ENCODE measurements around the gene CWH43. TPM values are rescaled to one million over a fixed set of nuclear protein-coding genes. Genes with fewer than 3 reads are reported as not detected.

The CWH43 gene
- total and polyA plus RNA-seq, 10 of the 15 experiments (the other 5 are each of a cell fraction or from before 2014, with no cell fraction given) = not detected

DNA sequence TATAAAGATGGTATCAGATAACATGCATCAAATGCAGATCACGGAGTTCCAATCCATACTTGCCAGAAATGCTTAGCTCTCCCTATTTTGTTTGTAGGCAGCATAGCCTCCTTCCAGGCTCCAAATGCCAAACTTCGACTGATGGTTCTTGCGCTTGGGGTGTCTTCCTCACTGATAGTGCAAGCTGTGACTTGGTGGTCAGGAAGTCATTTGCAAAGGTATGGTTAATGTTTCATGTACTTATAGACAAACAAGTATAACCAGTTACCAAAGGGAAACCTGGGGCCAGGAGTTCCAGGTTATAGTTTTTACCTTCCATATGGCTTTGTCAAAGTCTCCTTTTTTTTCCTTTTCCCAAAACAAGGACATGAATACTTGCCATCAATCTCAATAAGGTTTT lies 5.3 kb downstream of the CWH43 start:
- no peaks in the 10 kb centered on the region for H3K27me3 ChIP-seq (replicated peaks in 1 of 2; ENCODE audit: control insufficient read depth in 2 of 2, insufficient read depth in 2 of 2, low read length in 1 of 2)
- 39% methylated on average over 3 of the region's 3 CpGs for WGBS (ENCODE audit: insufficient coverage, insufficient replicate concordance, low lambda C conversion rate, missing lambda C conversion rate)
- no peaks in the 10 kb centered on the region for H3K79me2 ChIP-seq (ENCODE audit: control insufficient read depth, insufficient read depth, low read length)
- H3K4me1 ChIP-seq (ENCODE audit: control insufficient read depth, insufficient read depth, low read length) = no peaks in the 10 kb centered on the region
- no peak overlapping the region for H2AFZ ChIP-seq (ENCODE audit: control insufficient read depth, low read depth, low read length)
- ChIA-PET CTCF (no interaction called here), POLR2A (no interaction called here), SMC1A (ENCODE audit: uncharacterized antibody, unreplicated experiment) (no interaction called here), RAD21 (ENCODE audit: unreplicated experiment) (interaction anchor here (1.0 kb wide), 1 partner anchor 9 kb away, joined by 4 read pairs; no protein-coding TSS in a partner anchor)
- H4K20me1 ChIP-seq (ENCODE audit: control insufficient read depth, insufficient read depth) = no peaks in the 10 kb centered on the region
- no peak for FAIRE-seq
- no peak overlapping the region for H3K4me3 ChIP-seq
- no peak overlapping the region for H3K9ac ChIP-seq (ENCODE audit: control insufficient read depth, insufficient read depth, low read length)
- no peaks in the 10 kb centered on the region for H3K9me3 ChIP-seq (replicated peaks; ENCODE audit: control insufficient read depth, insufficient read depth, low read length)
- TF ChIP-seq MEF2B (IDR thresholded peaks at IDR 0.05; ENCODE audit: partially characterized antibody, poor library complexity, severe bottlenecking) (no peak), CREM (IDR thresholded peaks at IDR 0.05; ENCODE audit: low read depth) (no peak), TCF7 (IDR thresholded peaks at IDR 0.05; ENCODE audit: borderline replicate concordance) (no peak), POLR2AphosphoS5 (IDR thresholded peaks at IDR 0.05; ENCODE audit: low read length) (no peak), RBBP5 (conservative IDR thresholded peaks at IDR 0.05) (no peak), KLF5 (IDR thresholded peaks at IDR 0.05; ENCODE audit: partially characterized antibody) (no peak), RCOR1 (conservative IDR thresholded peaks at IDR 0.05; ENCODE audit: low read depth, low read length) (no peak), EP300 (IDR thresholded peaks at IDR 0.05; ENCODE audit: borderline replicate concordance in 1 of 2, control insufficient read depth in 1 of 2, low read depth in 2 of 2, low read length in 2 of 2) (no peak), TAF1 (IDR thresholded peaks at IDR 0.05; ENCODE audit: borderline replicate concordance, low read depth, low read length) (no peak), CBX3 (IDR thresholded peaks at IDR 0.05; ENCODE audit: borderline replicate concordance, low read depth) (no peak), ZNF207 (IDR thresholded peaks at IDR 0.05; ENCODE audit: borderline replicate concordance) (no peak)
- TF ChIP-seq, protein P1, sequence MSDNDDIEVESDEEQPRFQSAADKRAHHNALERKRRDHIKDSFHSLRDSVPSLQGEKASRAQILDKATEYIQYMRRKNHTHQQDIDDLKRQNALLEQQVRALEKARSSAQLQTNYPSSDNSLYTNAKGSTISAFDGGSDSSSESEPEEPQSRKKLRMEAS (IDR thresholded peaks at IDR 0.05; ENCODE audit: low read depth, low read length) = no peak
- TF ChIP-seq, protein P2, sequence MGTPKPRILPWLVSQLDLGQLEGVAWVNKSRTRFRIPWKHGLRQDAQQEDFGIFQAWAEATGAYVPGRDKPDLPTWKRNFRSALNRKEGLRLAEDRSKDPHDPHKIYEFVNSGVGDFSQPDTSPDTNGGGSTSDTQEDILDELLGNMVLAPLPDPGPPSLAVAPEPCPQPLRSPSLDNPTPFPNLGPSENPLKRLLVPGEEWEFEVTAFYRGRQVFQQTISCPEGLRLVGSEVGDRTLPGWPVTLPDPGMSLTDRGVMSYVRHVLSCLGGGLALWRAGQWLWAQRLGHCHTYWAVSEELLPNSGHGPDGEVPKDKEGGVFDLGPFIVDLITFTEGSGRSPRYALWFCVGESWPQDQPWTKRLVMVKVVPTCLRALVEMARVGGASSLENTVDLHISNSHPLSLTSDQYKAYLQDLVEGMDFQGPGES (IDR thresholded peaks at IDR 0.05) = no peak
- DNase-seq (ENCODE audit: low read depth, low spot score) = no peak
- no peak overlapping the region for H3K27ac ChIP-seq (ENCODE audit: control insufficient read depth, insufficient read depth)
- intact Hi-C loops (cut with micrococcal nuclease; ENCODE audit: unreplicated experiment) (no loop called here), in situ Hi-C loops (cut with MboI) (no loop called here)
- H3K36me3 ChIP-seq (ENCODE audit: control insufficient read depth in 2 of 2, insufficient read depth in 2 of 2, low read length in 1 of 2) = no peaks in the 10 kb centered on the region
- H3K4me2 ChIP-seq (ENCODE audit: control insufficient read depth, insufficient read depth) = no peak overlapping the region
- BruUV-seq (replicated peaks) = no TSS peak
- ATAC-seq = no peak

Measured in GM12878 (cell line).